HL-60 (cell line): ENCODE measurements around the gene KRT81.

Source experiments
- DNase-seq, 2 experiments: peaks; one replicate each; pipeline ENCODE4 v3.0.0-alpha.2; 2010 to 2020; ENCODE audit warnings: low read depth in 1 of 2, low spot score in 1 of 2
- H3K27ac ChIP-seq: fragments of 250-450 bp; sonication (Bioruptor Pico); replicated peaks from 2 replicates; pipeline ENCODE4 v1.5.1; 2020; ENCODE audit warnings: mild to moderate bottlenecking, moderate library complexity
- H3K27me3 ChIP-seq: fragments of 250-450 bp; sonication (Bioruptor Pico); 2 replicates; pipeline ENCODE4 v1.5.1; 2021; ENCODE audit warnings: mild to moderate bottlenecking, moderate library complexity; ENCODE audit not compliant: insufficient read depth, poor library complexity, severe bottlenecking
- H3K4me3 ChIP-seq: replicated peaks from 2 replicates; pipeline ENCODE4 v1.5.1; 2011; ENCODE audit warnings: mild to moderate bottlenecking, control low read depth, low read length; ENCODE audit not compliant: insufficient read depth
- CTCF ChIP-seq: IDR thresholded peaks from one replicate; pipeline ENCODE4 v1.5.1; 2011; ENCODE audit warnings: low read length, control low read depth, inconsistent platforms; ENCODE audit not compliant: insufficient read depth
- GABPA ChIP-seq: IDR thresholded peaks from 2 replicates; pipeline ENCODE4 v1.6.1; 2012; ENCODE audit warnings: low read depth
- POLR2AphosphoS5 ChIP-seq: IDR thresholded peaks from 2 replicates; pipeline ENCODE4 v1.6.1; 2012; ENCODE audit warnings: low read depth
- REST ChIP-seq: IDR thresholded peaks from 2 replicates; pipeline ENCODE4 v1.6.1; 2012; ENCODE audit warnings: low read depth; ENCODE audit not compliant: insufficient replicate concordance
- SPI1 ChIP-seq: IDR thresholded peaks from 2 replicates; pipeline ENCODE4 v1.6.1; 2012; ENCODE audit warnings: low read depth, mild to moderate bottlenecking, borderline replicate concordance

KRT81 gene

GRCh38 chr12:52254965-52255751, 36.2 kb downstream of the KRT81 start:
- Histone ChIP-seq H3K4me3 (no peak overlapping the region), H3K27ac (no peak overlapping the region), H3K27me3 (peaks cover 32% of the 10 kb centered on the region)
- no peak for TF ChIP-seq REST
- TF ChIP-seq SPI1, result no peak
- TF ChIP-seq GABPA, result no peak
- no peak for TF ChIP-seq POLR2AphosphoS5
- TF ChIP-seq CTCF, result no peak
- no peak for DNase-seq

- no peak overlapping the region for H3K27ac ChIP-seq
- TF ChIP-seq POLR2AphosphoS5 (no peak), CTCF (no peak), GABPA (no peak), SPI1 (no peak), REST (no peak)
- no peak for DNase-seq
- peaks cover 29% of the 10 kb centered on the region for H3K27me3 ChIP-seq
- no peak overlapping the region for H3K4me3 ChIP-seq
These were observed 37.0 kb downstream of the KRT81 start for GRCh38 chr12:52254180-52254964.

GRCh38 chr12:52253391-52254179, 37.7 kb downstream of the KRT81 start:
- Histone ChIP-seq H3K27ac (no peak overlapping the region), H3K27me3 (peaks cover 22% of the 10 kb centered on the region), H3K4me3 (no peak overlapping the region)
- TF ChIP-seq SPI1, result no peak
- TF ChIP-seq CTCF, result no peak
- TF ChIP-seq GABPA, result no peak
- no peak for TF ChIP-seq REST
- no peak for TF ChIP-seq POLR2AphosphoS5
- no peak for DNase-seq
